ENCODE data around the gene NRBF2.

NRBF2 gene

GRCh38 chr10:63165249-63165648 is 32.1 kb downstream of the NRBF2 start:
- no peak for DNase-seq

DNA sequence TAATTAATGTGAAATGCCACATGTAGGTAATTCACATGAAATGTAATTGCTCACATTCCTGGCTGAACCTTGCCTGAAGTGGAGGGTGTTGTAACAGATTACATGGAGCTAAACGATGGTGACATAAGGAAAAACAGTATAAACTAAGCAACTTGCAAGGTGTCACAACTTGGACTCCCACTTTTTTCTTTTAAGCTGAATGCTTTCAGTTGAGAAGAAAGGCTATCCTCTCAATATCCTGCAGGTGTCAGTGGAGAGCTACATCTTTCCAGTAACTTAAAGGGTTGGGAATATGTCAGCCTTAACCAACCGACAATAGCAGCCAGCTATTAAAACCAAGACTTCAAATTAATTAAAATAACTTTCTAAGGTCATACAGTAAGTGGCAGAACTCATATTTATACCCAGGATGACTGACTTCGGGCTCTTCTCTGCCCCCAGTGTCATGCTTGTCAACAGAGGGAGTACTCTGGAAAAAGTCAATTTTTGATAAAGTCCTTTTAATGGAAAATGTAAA is 33.7 kb downstream of the NRBF2 start:
- DNase-seq = no peak

GRCh38 chr10:63168821-63169462 is 35.8 kb downstream of the NRBF2 start:
- no peak for DNase-seq

GRCh38 chr10:63169624-63170023 is 36.5 kb downstream of the NRBF2 start:
- DNase-seq = no peak

DNA sequence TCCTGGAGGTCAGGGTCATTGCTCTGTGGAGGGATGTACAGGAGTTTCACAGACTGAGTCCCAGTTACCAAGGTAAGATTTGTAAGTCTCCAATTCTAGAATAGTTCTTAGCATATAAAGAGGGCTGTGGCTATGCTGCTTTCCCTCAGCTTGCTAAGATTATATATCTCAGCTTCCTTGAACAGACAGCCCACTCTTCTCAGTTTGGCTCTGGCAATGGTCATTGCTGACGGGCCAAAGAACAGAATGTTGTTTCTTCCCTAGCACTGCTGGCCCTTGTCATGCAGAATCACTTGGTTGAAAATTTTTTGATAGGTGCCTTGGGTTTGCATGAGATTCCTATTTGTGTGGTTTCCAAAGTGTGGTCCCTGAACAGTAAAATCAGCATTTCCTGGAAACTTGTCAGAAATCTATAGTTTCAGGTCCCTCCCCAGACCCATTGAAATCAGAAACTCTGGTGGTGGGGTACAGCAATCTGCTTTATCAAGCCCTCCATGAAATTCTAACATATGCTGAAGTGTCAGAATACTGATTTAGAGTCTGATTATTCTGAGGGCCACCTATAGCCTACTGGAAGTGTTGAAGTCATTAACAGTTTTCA is 38.2 kb downstream of the NRBF2 start:
- no peak for DNase-seq

GRCh38 chr10:63171926-63172325 is 38.8 kb downstream of the NRBF2 start:
- DNase-seq = no peak

- no peak for DNase-seq
Observed at GRCh38 chr10:63173468-63174232, 40.5 kb downstream of the NRBF2 start.

DNA sequence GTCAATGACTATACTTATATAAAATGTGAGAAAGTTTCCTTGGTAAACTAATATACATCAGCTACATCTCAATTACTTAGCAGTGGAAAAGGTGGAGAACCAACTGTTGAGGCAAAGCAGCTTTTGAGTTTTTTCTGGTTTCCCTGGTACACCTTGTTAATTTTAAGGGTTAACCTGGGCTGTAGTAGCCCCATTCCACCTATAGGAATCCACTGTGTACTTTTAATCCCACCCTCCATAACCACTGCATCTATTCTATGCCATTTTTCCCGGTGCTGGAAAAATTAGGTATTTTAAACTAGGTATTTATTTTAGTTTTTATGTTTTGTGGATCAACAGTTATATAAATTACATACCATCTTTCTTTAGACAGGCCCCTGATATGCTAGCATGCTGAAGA is 42.4 kb downstream of the NRBF2 start:
- no peak for DNase-seq

GRCh38 chr10:63192826-63193225 is 59.7 kb downstream of the NRBF2 start:
- DNase-seq = no peak

- DNase-seq = no peak
Observed at GRCh38 chr10:63197344-63198092, 64.4 kb downstream of the NRBF2 start.

- no peak for DNase-seq
Observed at GRCh38 chr10:63199716-63200115, 66.6 kb downstream of the NRBF2 start.

- DNase-seq = no peak
Observed at GRCh38 chr10:63200431-63200830, 67.3 kb downstream of the NRBF2 start.

DNA sequence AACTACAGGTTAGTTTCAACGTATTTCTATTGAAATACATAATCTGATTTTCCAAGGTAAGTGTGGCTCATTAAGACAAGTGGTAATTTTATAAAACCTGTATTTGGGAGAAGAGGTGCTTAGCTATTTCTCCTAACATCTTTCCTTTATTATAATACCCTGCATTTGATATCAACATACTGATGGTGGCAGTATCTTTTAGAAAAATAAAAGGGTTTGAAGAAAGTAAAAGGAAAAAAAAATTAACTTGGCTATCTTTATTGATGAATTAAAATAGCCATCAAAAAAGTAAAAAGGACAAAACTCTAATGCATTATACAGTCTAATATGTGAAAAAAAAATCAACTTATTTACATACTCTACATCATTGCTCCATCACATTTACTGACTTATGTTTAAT is 68.0 kb downstream of the NRBF2 start:
- no peak for DNase-seq

Data from GOT3 (cell line).